Trophoblast cell (in vitro differentiated cells and primary cell): ENCODE data around the gene ATXN1.

ENCODE experiments used
- DNase-seq, 2 donors: peaks; one replicate each; pipeline ENCODE4 v3.0.0-alpha.2; 2016
- H2AFZ ChIP-seq: 2 replicates; pipeline ENCODE4 v1.6.1; 2013; ENCODE audit warnings: low read length, moderate library complexity, mild to moderate bottlenecking; ENCODE audit not compliant: insufficient read depth, poor library complexity
- H2AK5ac ChIP-seq: 2 replicates; pipeline ENCODE4 v1.6.1; 2013; ENCODE audit warnings: mild to moderate bottlenecking, low read length
- H2BK120ac ChIP-seq: 2 replicates; pipeline ENCODE4 v1.6.1; 2013; ENCODE audit warnings: low read length, mild to moderate bottlenecking, moderate library complexity; ENCODE audit not compliant: insufficient read depth, poor library complexity
- H2BK12ac ChIP-seq: 2 replicates; pipeline ENCODE4 v1.6.1; 2013; ENCODE audit warnings: mild to moderate bottlenecking, low read length, moderate library complexity
- H2BK5ac ChIP-seq: 2 replicates; pipeline ENCODE4 v1.6.1; 2013; ENCODE audit warnings: low read length, low read depth, moderate library complexity, mild to moderate bottlenecking; ENCODE audit not compliant: poor library complexity
- H3K14ac ChIP-seq: 2 replicates; pipeline ENCODE4 v1.6.1; 2013; ENCODE audit warnings: mild to moderate bottlenecking, low read length
- H3K18ac ChIP-seq: 2 replicates; pipeline ENCODE4 v1.6.1; 2013; ENCODE audit warnings: mild to moderate bottlenecking, low read length
- H3K23ac ChIP-seq: 2 replicates; pipeline ENCODE4 v1.6.1; 2013; ENCODE audit warnings: low read length
- H3K27ac ChIP-seq: 2 replicates; pipeline ENCODE4 v1.5.1; 2013; ENCODE audit warnings: low read depth, mild to moderate bottlenecking, inconsistent platforms, low read length, moderate library complexity
- H3K27me3 ChIP-seq: 2 replicates; pipeline ENCODE4 v1.6.1; 2013; ENCODE audit warnings: inconsistent platforms, mild to moderate bottlenecking, low read length, moderate library complexity; ENCODE audit not compliant: insufficient read depth
- H3K36me3 ChIP-seq, 2 experiments: 1 replicate in 1 of 2; 2 replicates in 1 of 2; pipeline ENCODE4 v1.6.1; 2013; ENCODE audit warnings: low read length in 2 of 2, mild to moderate bottlenecking in 2 of 2, moderate library complexity in 1 of 2; ENCODE audit not compliant: insufficient read depth in 2 of 2, control insufficient read depth in 1 of 2
- H3K4ac ChIP-seq: 2 replicates; pipeline ENCODE4 v1.6.1; 2013; ENCODE audit warnings: low read depth, mild to moderate bottlenecking, low read length, moderate library complexity
- H3K4me1 ChIP-seq, 2 experiments: 1 replicate in 1 of 2; 2 replicates in 1 of 2; pipeline ENCODE4 v1.6.1; 2013; ENCODE audit warnings: low read length in 2 of 2, mild to moderate bottlenecking in 2 of 2, moderate library complexity in 1 of 2; ENCODE audit not compliant: insufficient read depth in 2 of 2, control insufficient read depth in 1 of 2
- H3K4me2 ChIP-seq: 2 replicates; pipeline ENCODE4 v1.6.1; 2013; ENCODE audit warnings: inconsistent platforms, mild to moderate bottlenecking, low read length, moderate library complexity
- H3K4me3 ChIP-seq: 2 replicates; pipeline ENCODE4 v1.5.1; 2013; ENCODE audit warnings: mild to moderate bottlenecking, low read depth, low read length, inconsistent platforms
- H3K79me1 ChIP-seq: one replicate; pipeline ENCODE4 v1.6.1; 2013; ENCODE audit warnings: low read length
- H3K79me2 ChIP-seq: 2 replicates; pipeline ENCODE4 v1.6.1; 2013; ENCODE audit warnings: low read length, mild to moderate bottlenecking; ENCODE audit not compliant: control insufficient read depth, insufficient read depth, poor library complexity
- H3K9ac ChIP-seq: 2 replicates; pipeline ENCODE4 v1.6.1; 2013; ENCODE audit warnings: mild to moderate bottlenecking, low read length
- H3K9me3 ChIP-seq: 2 replicates; pipeline ENCODE4 v1.6.1; 2013; ENCODE audit warnings: low read depth, mild to moderate bottlenecking, control low read depth, inconsistent platforms, low read length; ENCODE audit not compliant: insufficient read depth
- H4K12ac ChIP-seq: 2 replicates; pipeline ENCODE4 v1.6.1; 2013; ENCODE audit warnings: low read depth, mild to moderate bottlenecking, low read length, moderate library complexity
- H4K8ac ChIP-seq: 2 replicates; pipeline ENCODE4 v1.6.1; 2013; ENCODE audit warnings: low read depth, mild to moderate bottlenecking, low read length, moderate library complexity
- H4K91ac ChIP-seq: one replicate; pipeline ENCODE4 v1.6.1; 2013; ENCODE audit warnings: low read depth, mild to moderate bottlenecking, low read length, moderate library complexity
- WGBS: extraction: QIAGEN DNeasy Blood & Tissue Kit; methylation state at CpG from one replicate; pipeline ENCODE4 v1.1.7; 2013; ENCODE audit warnings: missing lambda C conversion rate; ENCODE audit not compliant: insufficient read length, insufficient coverage; ENCODE audit errors: extremely low coverage; 5-methylcytosine and 5-hydroxymethylcytosine counted together

Gene ATXN1

GRCh38 chr6:16559071-16559470 lies 202.2 kb downstream of the ATXN1 start:
- H2BK5ac ChIP-seq = no peak overlapping the region
- no peaks in the 10 kb centered on the region for H3K36me3 ChIP-seq
- H3K23ac ChIP-seq = no peak overlapping the region
- no peak overlapping the region for H3K27ac ChIP-seq
- no peak overlapping the region for H2AFZ ChIP-seq
- H3K4ac ChIP-seq = no peak overlapping the region
- no peak overlapping the region for H4K91ac ChIP-seq
- no peak overlapping the region for H3K14ac ChIP-seq
- no peak overlapping the region for H4K8ac ChIP-seq
- no peak overlapping the region for H3K18ac ChIP-seq
- H2AK5ac ChIP-seq = no peak overlapping the region
- H2BK12ac ChIP-seq = no peak overlapping the region
- H3K79me2 ChIP-seq = no peaks in the 10 kb centered on the region
- no peak overlapping the region for H3K4me3 ChIP-seq
- no peaks in the 10 kb centered on the region for H3K27me3 ChIP-seq
- no peak overlapping the region for H3K4me2 ChIP-seq
- no peak for DNase-seq
- no peak overlapping the region for H3K9ac ChIP-seq
- H3K4me1 ChIP-seq = no peaks in the 10 kb centered on the region
- no peaks in the 10 kb centered on the region for H3K79me1 ChIP-seq
- WGBS = no CpG with 5 or more reads among the region's 4 CpGs
- no peak overlapping the region for H2BK120ac ChIP-seq
- H4K12ac ChIP-seq = no peak overlapping the region
- H3K9me3 ChIP-seq = no peaks in the 10 kb centered on the region

- Histone ChIP-seq H2AK5ac (no peak overlapping the region), H3K14ac (no peak overlapping the region), H3K27me3 (no peaks in the 10 kb centered on the region), H2BK12ac (no peak overlapping the region), H3K27ac (no peak overlapping the region), H2BK120ac (no peak overlapping the region), H3K79me1 (no peaks in the 10 kb centered on the region), H2BK5ac (no peak overlapping the region), H2AFZ (no peak overlapping the region), H3K9ac (no peak overlapping the region), H3K4me3 (no peak overlapping the region), H4K91ac (no peak overlapping the region), H3K18ac (no peak overlapping the region), H3K23ac (no peak overlapping the region), H3K4ac (no peak overlapping the region), H4K8ac (no peak overlapping the region), H3K9me3 (no peaks in the 10 kb centered on the region), H3K4me1 (no peaks in the 10 kb centered on the region), H4K12ac (no peak overlapping the region), H3K4me2 (no peak overlapping the region), H3K36me3 (no peaks in the 10 kb centered on the region), H3K79me2 (no peaks in the 10 kb centered on the region)
- no CpG with 5 or more reads among the region's 3 CpGs for WGBS
- DNase-seq = no peak
Measured at GRCh38 chr6:16555550-16555949, 205.7 kb downstream of the ATXN1 start.

- no peak overlapping the region for H2AK5ac ChIP-seq
- H3K79me1 ChIP-seq = no peaks in the 10 kb centered on the region
- no peak overlapping the region for H3K14ac ChIP-seq
- no peaks in the 10 kb centered on the region for H3K27me3 ChIP-seq
- H3K79me2 ChIP-seq = no peaks in the 10 kb centered on the region
- WGBS = no CpG with 5 or more reads among the region's 3 CpGs
- H3K18ac ChIP-seq = no peak overlapping the region
- DNase-seq = no peak
- H2BK12ac ChIP-seq = no peak overlapping the region
- no peaks in the 10 kb centered on the region for H3K36me3 ChIP-seq
- no peak overlapping the region for H3K9ac ChIP-seq
- no peaks in the 10 kb centered on the region for H3K4me1 ChIP-seq
- H4K8ac ChIP-seq = no peak overlapping the region
- H3K4ac ChIP-seq = no peak overlapping the region
- H3K23ac ChIP-seq = no peak overlapping the region
- H2BK5ac ChIP-seq = no peak overlapping the region
- H2AFZ ChIP-seq = no peak overlapping the region
- no peak overlapping the region for H3K4me2 ChIP-seq
- no peak overlapping the region for H4K12ac ChIP-seq
- H3K4me3 ChIP-seq = no peak overlapping the region
- H4K91ac ChIP-seq = no peak overlapping the region
- no peaks in the 10 kb centered on the region for H3K9me3 ChIP-seq
- no peak overlapping the region for H3K27ac ChIP-seq
- H2BK120ac ChIP-seq = no peak overlapping the region
Measured at GRCh38 chr6:16553531-16553930, 207.7 kb downstream of the ATXN1 start.

GRCh38 chr6:16551466-16551865 lies 209.8 kb downstream of the ATXN1 start:
- WGBS = no CpG with 5 or more reads among the region's 6 CpGs
- H3K4me1 ChIP-seq = no peaks in the 10 kb centered on the region
- H2BK5ac ChIP-seq = no peak overlapping the region
- H3K14ac ChIP-seq = no peak overlapping the region
- H3K23ac ChIP-seq = no peak overlapping the region
- H2BK12ac ChIP-seq = no peak overlapping the region
- no peak overlapping the region for H2BK120ac ChIP-seq
- no peaks in the 10 kb centered on the region for H3K79me1 ChIP-seq
- no peak overlapping the region for H3K4me2 ChIP-seq
- no peaks in the 10 kb centered on the region for H3K27me3 ChIP-seq
- H3K9ac ChIP-seq = no peak overlapping the region
- no peaks in the 10 kb centered on the region for H3K9me3 ChIP-seq
- no peak overlapping the region for H3K27ac ChIP-seq
- H3K4ac ChIP-seq = no peak overlapping the region
- H3K4me3 ChIP-seq = no peak overlapping the region
- no peaks in the 10 kb centered on the region for H3K36me3 ChIP-seq
- no peak overlapping the region for H3K18ac ChIP-seq
- H2AK5ac ChIP-seq = no peak overlapping the region
- H4K8ac ChIP-seq = no peak overlapping the region
- DNase-seq = no peak
- H2AFZ ChIP-seq = no peak overlapping the region
- no peak overlapping the region for H4K91ac ChIP-seq
- no peak overlapping the region for H4K12ac ChIP-seq
- H3K79me2 ChIP-seq = no peaks in the 10 kb centered on the region
